HG02884 (cell line): ENCODE results near the gene TRIM13.
A peak's percentile ranks its signal among the peaks of the same experiment; 100 is the strongest.
"Not testable (repeated sequence)": the region's sequence is repeated elsewhere in the genome, so short reads cannot be mapped to it uniquely, and the experiment has no call there.

Experiments
- ATAC-seq: cut with Tn5 transposase; IDR thresholded peaks from one replicate; pipeline ENCODE4 v1.9.1; 2021; ENCODE audit warnings: mild to moderate bottlenecking, moderate library complexity; ENCODE audit not compliant: unreplicated experiment

The TRIM13 gene, protein sequence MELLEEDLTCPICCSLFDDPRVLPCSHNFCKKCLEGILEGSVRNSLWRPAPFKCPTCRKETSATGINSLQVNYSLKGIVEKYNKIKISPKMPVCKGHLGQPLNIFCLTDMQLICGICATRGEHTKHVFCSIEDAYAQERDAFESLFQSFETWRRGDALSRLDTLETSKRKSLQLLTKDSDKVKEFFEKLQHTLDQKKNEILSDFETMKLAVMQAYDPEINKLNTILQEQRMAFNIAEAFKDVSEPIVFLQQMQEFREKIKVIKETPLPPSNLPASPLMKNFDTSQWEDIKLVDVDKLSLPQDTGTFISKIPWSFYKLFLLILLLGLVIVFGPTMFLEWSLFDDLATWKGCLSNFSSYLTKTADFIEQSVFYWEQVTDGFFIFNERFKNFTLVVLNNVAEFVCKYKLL

DNA sequence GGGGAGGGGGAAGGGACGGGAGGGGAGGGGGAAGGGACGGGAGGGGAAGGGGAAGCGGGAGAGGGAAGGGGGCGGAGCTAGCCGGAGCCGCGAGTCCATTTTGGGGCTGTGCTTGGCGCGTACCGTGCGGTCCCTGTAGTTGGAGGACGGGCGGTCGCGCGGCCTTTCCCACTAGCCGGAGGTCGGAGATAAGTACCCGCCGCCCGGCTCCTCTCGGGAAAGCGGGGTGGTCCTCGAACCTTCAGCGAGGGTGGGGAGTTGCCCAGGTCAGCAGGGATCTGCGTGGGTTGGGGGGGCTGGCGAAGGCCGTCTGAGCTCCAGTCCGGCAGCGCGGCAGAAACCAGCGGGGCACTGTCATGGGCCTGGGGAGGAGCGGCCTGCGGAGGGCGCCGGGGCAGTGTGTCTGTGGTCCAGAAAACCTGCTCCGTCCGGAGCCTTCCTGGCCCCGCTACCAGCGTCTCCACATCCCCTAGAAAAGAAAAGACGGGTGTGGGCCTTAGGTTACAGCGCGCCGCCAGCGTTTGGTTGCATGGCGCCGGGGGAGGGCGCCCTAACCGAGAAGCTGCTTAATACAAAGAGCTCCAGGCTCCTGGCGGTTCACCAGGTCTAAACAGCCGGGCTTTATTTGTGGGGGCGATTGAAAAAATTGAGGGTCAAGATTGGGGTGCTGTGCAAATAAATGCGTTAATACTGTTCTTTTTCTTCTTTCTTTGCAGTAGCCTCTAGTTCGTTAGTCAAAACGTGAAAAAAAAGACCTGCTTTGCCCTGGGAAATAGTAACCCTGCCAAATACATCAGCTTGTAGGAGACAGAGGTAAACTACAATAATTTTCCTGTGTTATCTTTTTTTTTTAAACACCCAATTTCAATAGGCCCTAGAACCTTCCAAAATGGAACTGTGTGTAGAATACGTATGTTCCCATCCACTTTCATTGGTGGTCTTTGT is at the start of gene TRIM13:
Gene TRIM13, plus strand, starts transcription at position 92 of the 945 bp plus-strand sequence. CDS start 14,899 bp downstream, outside the sequence.
- ATAC-seq = peak; percentile 71

DNA sequence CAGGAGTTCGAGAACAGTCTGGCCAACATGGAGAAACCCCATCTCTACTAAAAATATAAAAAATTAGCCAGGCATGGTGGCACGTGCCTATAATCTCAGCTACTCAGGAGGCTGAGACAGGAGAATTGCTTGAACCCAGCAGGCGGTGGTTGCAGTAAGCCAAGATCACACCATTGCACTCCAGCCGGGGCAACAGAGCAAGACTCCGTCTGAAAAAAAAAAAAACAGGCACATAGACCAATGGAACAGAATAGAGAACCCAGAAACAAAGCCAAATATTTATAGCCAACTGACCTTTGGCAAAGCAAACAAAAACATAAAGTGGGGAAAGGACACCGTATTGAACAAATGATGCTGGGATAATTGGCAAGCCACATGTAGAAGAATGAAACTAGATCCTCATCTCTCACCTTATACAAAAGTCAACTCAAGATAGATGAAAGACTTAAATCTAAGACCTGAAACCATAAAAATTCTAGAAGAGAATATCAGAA is 48.0 kb upstream of the TRIM13 start:
- ATAC-seq = not testable (repeated sequence)

DNA sequence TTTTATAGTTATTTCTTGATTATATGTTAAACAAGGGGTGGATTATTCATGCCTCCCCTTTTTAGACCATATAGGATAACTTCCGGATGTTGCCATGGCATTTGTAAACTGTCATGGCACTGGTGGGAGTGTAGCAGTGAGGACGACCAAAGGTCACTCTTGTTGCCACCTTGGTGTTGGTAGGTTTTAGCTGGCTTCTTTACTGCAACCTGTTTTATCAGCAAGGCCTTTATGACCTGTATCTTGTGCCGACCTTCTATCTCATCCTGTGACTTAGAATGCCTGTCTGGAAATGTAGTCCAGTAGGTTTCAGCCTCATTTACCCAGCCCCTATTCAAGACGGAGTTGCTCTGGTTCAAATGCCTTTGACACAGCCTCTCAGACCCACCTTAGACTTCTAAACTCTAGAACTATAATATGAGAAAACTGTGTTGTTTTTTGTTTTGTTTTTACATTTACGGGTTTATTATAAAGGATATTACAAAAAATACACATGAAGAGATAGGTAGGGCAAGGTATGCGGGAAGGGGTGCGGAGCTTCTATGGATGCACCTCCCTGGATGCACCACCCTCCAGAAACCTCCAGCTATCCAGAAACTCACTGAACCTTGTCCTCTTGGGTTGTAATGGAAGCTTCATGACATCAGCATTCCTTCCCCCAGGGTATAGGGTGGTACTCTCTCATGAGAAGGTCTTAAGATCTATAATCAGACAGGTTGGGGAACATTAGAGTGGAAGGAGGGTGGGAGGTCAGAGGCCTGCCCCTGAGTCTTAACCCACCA is 44.9 kb upstream of the TRIM13 start:
- ATAC-seq = no peak

DNA sequence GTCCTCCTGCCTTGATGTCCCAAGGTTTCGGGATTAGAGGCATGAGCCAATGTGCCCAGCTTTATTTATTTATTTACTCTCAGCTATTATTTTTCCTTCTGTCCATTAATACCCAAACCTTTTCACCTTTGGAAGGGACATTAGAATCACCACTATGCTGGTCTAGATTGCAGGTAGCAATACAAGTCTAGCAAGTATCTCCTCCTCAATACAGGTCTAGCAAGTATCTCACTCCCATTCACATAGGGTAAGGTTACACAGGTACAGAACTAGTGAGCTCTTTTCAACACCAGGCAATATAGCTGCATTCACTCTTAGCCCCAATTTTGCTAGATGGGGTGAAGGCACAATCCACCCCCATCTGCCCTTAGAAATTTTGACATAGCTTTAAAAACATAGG is 43.3 kb upstream of the TRIM13 start:
- ATAC-seq = no peak

DNA sequence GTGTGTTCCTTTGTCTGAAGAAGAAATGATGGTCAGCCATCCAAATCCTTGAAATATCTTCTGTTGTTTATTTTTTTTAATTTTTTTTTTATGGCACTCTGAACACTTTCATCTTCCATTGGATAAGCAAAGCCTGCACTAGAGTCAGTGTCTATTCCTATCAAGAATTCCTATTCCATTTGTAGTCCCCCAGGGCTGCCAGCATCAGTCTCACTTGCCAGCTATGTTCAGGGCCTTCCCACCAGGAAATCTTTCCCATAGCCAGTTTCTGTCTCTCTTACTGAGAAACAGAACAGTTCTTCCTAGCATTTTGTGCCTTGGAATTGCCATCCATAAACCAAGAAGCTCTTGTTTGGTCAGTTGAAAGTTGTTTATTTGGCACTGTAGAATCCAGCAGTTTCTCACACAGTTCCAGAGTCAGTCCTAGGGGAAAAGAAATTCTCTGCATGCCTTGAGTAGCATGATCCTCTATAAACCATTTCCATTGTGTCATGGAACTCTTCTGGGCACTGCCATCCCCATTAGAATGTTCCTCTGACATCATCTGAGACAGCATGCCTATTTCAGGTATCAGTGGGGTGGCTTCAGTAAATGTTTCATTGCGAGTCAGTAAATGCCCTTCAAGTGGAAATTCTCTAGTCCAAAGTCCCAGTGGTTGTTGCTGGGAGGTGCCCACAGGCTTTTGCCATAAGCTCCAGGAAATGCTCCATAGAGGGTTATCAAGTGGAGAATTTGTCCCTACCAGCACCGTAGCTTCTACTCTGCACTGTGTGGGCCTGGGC is 42.0 kb upstream of the TRIM13 start:
- ATAC-seq = no peak

DNA sequence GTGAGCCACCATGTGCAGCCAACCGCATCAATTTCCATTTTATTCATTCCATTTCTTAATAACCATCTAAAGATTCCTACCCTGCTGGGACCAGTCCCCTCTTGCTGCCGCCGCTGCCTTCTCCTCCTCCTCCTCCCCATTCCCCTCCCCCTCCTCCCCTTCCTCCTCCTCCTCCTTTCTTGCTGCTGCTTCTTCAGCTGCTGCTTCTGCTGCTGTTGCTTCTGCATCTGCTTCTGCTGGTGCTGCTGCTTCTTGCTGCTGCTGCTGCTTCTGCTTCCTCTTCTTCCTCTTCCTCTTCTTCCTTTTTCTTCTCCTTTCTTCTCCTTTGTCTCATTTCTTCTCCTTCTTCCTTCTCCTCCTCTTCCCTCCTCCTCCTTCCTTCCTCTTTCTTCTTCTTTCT is 40.7 kb upstream of the TRIM13 start:
- no peak for ATAC-seq

DNA sequence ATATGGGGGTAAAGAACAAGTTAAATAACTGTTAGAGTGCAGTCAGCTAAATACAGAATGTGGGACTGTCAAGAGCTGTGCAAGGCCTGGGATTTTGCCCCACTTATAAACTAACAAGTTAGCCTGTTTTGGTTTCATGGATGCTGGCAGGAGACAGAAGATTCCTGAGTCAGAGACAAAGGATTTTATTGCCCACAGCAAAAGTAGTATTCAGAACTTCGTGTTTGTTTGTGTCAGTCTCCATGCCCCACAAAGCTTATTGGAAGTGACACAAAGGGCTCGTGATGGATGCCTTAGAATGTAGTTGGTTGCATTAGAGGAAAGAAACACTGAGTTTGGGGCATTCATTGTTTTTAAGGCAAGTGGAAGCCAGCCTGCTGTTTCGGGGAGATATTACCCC is 38.5 kb upstream of the TRIM13 start:
- no peak for ATAC-seq

DNA sequence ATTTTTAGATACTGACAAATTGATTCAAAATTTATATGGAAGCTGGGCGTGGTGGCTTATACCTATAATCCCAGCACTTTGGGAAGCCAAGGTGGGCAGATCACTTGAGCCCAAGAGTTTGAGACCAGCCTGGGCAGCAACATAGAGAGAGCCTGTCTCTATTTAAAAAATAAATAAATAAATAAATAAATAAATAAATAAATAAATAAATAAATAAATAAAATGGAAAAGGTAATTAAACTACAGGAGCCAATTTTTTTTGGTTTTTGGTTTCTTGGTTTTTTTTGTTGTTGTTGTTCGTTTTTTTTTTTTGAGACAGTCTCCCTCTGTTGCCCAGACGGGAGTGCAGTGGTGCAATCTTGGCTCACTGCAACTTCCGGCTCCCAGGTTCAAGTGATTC is 29.4 kb upstream of the TRIM13 start:
- no peak for ATAC-seq

DNA sequence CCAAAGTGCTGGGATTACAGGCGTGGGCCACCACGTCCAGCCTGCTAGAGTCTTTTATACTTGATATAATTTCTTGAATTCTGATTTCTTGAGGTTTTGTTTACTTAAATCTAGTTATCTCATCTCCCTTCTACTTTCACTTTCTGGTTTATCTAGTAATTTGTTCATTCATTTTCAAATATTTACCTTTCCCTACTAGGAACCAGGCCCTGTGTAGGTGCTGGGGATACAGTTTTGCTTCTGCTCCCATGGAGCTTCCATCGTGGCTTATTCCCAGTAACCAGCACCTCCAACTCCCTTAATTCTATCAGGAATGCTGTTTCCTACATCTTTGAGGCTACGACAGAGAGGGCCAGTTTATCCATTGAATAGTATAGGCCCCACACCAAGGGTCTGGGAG is 24.1 kb upstream of the TRIM13 start:
- no peak for ATAC-seq

DNA sequence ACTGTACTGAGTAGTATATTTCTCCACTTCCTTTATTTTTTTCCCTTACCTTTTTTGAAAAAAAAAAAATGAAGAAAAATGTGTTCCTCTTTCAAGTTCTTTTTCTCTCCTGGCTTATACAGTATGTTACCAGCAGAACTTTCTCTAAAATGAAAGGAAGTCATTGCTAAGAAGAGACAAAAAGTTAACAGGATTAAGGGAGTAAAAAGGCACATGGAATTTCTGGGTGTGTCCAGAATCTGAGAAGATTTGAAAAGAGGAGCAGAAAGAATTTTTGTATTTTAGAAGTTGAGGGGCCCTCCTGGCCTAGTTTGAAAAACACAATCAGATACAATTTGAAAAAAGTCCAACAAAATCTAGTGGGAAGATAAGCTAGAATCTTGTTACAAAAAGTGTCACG is 21.0 kb upstream of the TRIM13 start:
- ATAC-seq = no peak

DNA sequence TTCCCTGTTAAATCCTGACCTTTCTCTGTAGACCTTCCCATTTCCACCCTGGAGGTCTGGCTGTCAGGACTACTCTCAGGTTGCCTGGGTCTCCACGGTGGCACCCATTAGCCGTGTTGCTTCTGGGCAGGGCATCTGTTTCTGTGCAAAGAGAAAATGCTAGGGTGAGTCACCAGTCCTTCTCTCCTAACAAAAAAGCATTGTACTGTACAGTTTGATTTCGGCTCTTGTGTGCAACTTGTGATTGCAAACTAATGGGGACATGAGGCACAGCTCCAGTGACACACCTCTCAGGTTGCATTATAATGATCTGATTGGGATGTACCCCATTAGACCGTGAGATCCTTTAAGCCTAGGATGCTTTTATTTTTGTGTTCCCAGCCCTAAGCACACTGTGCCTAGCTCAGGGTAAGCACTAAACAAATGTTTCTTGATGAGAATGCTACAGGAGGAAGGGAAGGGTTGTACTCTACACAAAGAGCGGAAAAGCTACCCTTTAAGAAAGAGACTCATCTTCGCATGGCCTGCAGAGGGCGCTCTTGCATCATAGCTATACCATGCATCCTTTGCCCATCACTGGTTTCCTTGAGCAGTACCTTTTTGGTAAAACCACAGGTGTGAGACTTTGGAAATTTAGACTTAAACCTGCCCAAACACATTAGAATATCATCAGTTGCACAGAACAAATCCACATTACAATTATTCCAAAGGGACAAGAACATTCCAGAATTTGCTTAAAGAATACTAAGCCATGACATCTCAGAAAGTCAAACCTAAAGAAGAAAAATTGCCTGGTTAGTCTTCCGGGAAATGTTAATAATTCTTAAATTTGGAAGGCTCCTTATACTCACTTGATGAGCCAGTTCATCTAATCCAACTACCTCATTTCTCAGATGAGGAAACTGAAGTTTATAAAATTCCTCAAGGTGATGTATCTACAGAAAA is 20.3 kb upstream of the TRIM13 start:
- ATAC-seq = peak; percentile 62

DNA sequence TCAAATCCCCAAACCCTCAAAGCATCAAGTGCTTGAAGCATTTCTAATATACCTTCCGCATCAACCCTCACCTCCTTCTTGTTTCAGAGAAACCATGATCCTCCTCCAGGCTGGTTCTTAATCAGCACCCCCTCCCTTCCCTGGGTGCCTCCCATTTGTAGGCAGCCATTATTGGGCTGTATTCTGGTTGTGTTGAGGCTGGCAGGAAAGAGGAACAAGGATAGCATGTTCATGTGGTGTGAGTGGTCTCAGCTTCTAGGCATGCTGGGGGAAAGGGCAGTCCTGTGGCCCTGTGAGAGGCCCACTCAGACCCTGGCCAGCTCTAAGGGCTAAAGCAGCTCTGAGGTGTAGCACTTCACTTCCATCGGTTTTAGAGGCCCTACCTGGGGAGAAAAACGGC is 18.9 kb upstream of the TRIM13 start:
- no peak for ATAC-seq

DNA sequence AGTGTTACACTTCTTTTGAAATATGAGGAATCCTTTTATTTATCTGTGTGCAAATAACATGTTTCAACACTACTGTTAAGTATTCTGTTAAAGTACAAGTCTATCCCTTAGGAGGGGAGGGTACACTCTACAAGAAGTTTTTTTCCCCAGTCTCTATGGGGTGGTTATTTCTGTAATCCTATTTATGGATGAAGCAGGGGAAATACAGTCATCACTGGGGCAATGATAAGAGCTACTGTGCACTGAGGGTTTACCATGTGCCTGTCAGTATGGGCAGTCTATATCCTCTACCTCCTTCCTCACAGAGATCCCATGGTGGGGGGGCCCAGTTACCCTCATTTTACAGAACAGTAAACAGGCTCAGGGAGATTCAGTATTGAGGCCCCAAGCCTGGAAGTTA is 16.6 kb upstream of the TRIM13 start:
- ATAC-seq = no peak

DNA sequence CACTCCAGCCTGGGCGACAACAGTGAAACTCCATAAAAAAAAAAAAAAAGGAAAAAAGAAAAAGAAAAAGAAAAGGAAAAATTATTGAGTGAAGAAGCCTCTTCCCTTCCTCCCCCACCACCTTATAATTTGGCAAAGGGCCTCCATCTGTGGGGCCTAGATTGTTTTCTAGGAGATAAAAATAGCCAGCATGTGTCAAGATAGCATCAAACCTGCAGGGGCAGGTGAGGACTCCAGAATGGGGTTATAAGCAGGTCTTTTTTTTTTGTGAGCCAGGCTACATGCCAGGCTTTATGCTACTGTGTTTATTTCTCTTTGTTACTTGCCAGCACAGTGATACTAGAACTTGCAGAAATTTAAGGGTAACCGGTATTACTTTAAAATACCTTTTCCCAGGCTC is 11.7 kb upstream of the TRIM13 start:
- ATAC-seq = no peak

DNA sequence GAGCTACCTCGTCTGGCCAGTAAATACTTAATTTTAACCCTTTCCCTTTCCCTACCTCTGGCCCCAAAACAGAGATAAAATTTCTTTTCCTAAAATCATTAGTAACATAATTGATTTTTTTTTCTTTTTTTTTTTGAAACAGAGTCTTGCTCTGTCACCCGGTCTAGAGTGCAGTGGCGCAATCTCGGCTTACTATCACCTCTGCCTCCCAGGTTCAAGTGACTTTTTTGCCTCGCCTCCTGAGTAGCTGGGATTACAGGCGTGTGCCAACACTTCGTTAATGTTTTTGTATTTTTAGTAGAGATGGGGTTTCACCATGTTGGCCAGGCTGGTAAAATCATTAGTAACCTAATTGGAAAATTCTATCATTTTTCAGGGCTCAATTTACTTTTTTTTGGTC is 10.4 kb upstream of the TRIM13 start:
- no peak for ATAC-seq

DNA sequence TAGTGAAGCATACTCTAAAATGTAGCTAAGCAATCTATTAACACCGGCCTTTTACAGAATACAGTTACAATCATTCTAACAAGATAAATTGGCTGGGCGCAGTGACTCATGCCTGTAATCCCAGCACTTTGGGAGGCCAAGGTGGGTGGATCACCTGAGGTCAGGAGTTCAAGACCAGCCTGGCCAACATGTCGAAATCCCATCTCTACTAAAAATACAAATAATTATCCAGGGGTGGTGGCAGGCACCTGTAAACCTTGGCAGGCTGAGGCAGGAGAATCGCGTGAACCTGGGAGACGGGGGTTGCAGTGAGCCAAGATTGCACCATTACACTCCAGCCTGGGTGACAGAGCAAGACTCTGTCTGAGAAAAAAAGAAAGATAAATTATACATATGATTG is 6.2 kb upstream of the TRIM13 start:
- ATAC-seq = not testable (repeated sequence)

DNA sequence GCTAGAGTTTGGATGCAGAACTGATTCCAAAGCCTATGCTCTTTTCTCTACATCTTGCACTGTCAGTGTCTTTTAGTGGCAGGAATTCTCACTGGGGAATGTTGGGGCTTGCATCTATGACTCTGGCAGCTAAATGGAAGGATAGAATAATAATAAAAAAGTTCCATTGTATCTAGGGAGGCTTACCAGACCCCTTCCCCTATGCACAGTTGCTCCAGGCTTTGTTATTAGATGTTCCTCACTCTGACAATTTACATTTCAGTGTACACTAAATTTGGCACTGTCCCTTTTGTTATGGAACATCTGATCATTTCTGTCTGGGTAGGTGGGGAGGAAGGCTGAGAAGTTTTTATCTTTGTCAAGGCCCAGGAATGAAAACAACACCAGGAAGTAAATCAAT is 3.7 kb upstream of the TRIM13 start:
- ATAC-seq = no peak

DNA sequence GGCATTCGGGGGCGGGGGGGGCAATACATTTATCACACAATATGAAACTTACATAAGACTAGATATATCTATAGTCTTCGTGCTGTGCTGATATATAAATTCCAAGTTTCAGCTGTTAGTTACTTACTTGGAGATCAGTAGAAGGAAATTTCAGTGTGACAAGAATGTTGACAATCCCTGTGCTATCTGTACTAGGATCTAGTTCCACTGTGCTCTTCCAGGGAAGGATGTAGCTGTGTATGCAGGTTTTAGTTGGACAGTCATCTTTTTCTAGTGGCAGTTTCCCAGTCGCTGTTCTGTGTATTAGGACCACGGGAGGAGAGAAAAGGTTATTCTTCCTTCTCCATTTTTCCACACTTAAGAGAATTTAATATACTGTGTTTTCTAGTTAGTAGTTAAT is 3.2 kb upstream of the TRIM13 start:
- no peak for ATAC-seq

DNA sequence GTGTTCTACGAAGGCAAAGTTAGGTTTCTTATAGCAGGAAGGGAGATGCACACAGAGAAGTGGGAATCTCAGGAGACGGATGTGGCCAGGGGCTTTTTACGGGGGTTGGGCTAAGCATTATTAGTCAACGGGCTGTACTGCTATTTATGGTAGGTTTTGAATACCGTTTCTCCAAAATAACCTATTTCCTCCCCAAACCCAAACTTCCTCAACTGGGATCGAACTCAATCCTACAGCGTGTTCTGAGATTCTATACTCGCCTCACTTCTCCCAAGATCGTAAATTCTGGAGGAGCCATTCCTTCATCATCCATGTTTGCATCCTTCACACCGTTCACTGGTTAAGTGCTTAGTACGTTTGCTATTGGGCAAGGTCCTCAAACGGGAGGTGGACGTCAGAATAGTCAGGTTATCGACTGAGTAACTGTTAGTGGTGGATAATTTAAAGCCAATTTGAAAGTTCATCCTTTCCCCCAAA is 1.2 kb upstream of the TRIM13 start:
- ATAC-seq = no peak
